HEK293T (cell line): ENCODE measurements around the gene SLC35F6.

Experiments
- ARNT ChIP-seq: fragments of 450-650 bp; IDR thresholded peaks from 2 replicates; pipeline ENCODE4 v1.6.1; 2017; ENCODE audit warnings: mild to moderate bottlenecking
- BHLHE40 ChIP-seq: fragments of 450-650 bp; IDR thresholded peaks from 2 replicates; pipeline ENCODE4 v1.6.1; 2016; ENCODE audit warnings: mild to moderate bottlenecking, moderate library complexity, borderline replicate concordance
- CTBP1 ChIP-seq: fragments of 450-650 bp; IDR thresholded peaks from 2 replicates; pipeline ENCODE4 v1.6.1; 2016; ENCODE audit warnings: borderline replicate concordance
- FOXK2 ChIP-seq: fragments of 450-650 bp; IDR thresholded peaks from 2 replicates; pipeline ENCODE4 v1.6.1; 2016; ENCODE audit warnings: mild to moderate bottlenecking
- FOXM1 ChIP-seq: fragments of 450-650 bp; IDR thresholded peaks from 2 replicates; pipeline ENCODE4 v1.6.1; 2017; ENCODE audit warnings: mild to moderate bottlenecking, borderline replicate concordance
- HDGF ChIP-seq: fragments of 450-650 bp; IDR thresholded peaks from 2 replicates; pipeline ENCODE4 v1.6.1; 2017; ENCODE audit warnings: antibody characterized with exemption, borderline replicate concordance
- SP1 ChIP-seq: fragments of 450-650 bp; IDR thresholded peaks from 2 replicates; pipeline ENCODE4 v1.6.1; 2017
- SUZ12 ChIP-seq: fragments of 450-650 bp; IDR thresholded peaks from 2 replicates; pipeline ENCODE4 v1.6.1; 2016; ENCODE audit warnings: mild to moderate bottlenecking
- TARDBP ChIP-seq: fragments of 450-650 bp; IDR thresholded peaks from 2 replicates; pipeline ENCODE4 v1.6.1; 2016
- ZNF384 ChIP-seq: fragments of 450-650 bp; IDR thresholded peaks from 2 replicates; pipeline ENCODE4 v1.6.1; 2016

DNA sequence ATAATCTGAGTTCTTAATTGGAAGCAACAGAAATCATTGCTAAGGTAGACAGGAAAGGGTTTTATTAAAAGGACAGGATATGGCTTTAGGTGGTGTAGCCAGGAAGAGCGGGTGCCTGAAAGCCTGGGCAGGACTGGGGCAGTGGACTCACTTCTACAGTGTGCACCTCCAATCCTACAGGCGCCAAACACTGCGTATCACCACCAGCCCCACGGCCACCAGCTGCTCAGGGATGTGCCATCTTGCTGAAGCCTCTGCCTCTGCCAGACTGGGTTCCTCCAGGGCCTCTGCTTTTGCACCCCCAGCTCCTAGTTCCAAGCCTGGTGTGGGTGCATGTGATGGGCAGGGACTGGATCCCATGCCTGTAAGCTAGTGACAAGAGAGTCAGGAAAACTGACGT is 54.2 kb downstream of the SLC35F6 start:
- TF ChIP-seq SUZ12, result no peak
- TF ChIP-seq CTBP1, result no peak
- no peak for TF ChIP-seq TARDBP
- no peak for TF ChIP-seq ZNF384
- TF ChIP-seq SP1, result no peak
- no peak for TF ChIP-seq BHLHE40
- TF ChIP-seq HDGF, result no peak
- TF ChIP-seq FOXK2, result no peak
- TF ChIP-seq FOXM1, result no peak
- TF ChIP-seq ARNT, result no peak
